Muscle layer of duodenum (tissue), 2 donors: ENCODE data around the gene PRSS48.
A peak's percentile ranks its signal among the peaks of the same experiment; 100 is the strongest.

ENCODE experiments used
- H3K27ac ChIP-seq: one replicate; pipeline ENCODE4 v1.7.0; 2013; ENCODE audit warnings: mild to moderate bottlenecking, low read length
- H3K27me3 ChIP-seq: one replicate; pipeline ENCODE4 v1.7.0; 2013; ENCODE audit warnings: low read depth, mild to moderate bottlenecking, control low read depth, low read length
- H3K36me3 ChIP-seq, 2 donors: one replicate each; pipeline ENCODE4 v1.7.0; 2013; ENCODE audit warnings: low read length in 2 of 2, control low read depth in 1 of 2, mild to moderate bottlenecking in 1 of 2; ENCODE audit not compliant: insufficient read depth in 2 of 2, control insufficient read depth in 1 of 2
- H3K4me1 ChIP-seq, 2 donors: one replicate each; pipeline ENCODE4 v1.7.0; 2013; ENCODE audit warnings: low read length in 2 of 2, mild to moderate bottlenecking in 2 of 2, control low read depth in 1 of 2, moderate library complexity in 1 of 2; ENCODE audit not compliant: insufficient read depth in 2 of 2, control insufficient read depth in 1 of 2
- H3K4me3 ChIP-seq, 2 donors: one replicate each; pipeline ENCODE4 v1.7.0; 2013; ENCODE audit warnings: low read length in 2 of 2, low read depth in 1 of 2, mild to moderate bottlenecking in 1 of 2
- H3K9me3 ChIP-seq, 2 donors: one replicate each; pipeline ENCODE4 v1.7.0; 2013; ENCODE audit warnings: low read length in 2 of 2, control low read depth in 1 of 2, mild to moderate bottlenecking in 1 of 2; ENCODE audit not compliant: control insufficient read depth in 1 of 2
- donor health status: healthy.

Gene PRSS48

GRCh38 chr4:151302432-151302831, 25.5 kb downstream of the PRSS48 start:
- no peak overlapping the region for H3K4me3 ChIP-seq
- peaks cover 0 to 22% of the 10 kb centered on the region in 2 donors for H3K4me1 ChIP-seq
- no peaks in the 10 kb centered on the region for H3K36me3 ChIP-seq
- no peaks in the 10 kb centered on the region for H3K9me3 ChIP-seq
- no peaks in the 10 kb centered on the region for H3K27me3 ChIP-seq
- no peak overlapping the region for H3K27ac ChIP-seq

GRCh38 chr4:151304226-151304625, 27.3 kb downstream of the PRSS48 start:
- no peaks in the 10 kb centered on the region for H3K36me3 ChIP-seq
- no peak overlapping the region for H3K4me3 ChIP-seq
- no peaks in the 10 kb centered on the region for H3K9me3 ChIP-seq
- H3K27me3 ChIP-seq, result no peaks in the 10 kb centered on the region
- no peak overlapping the region for H3K27ac ChIP-seq
- H3K4me1 ChIP-seq, result peaks cover 0 to 23% of the 10 kb centered on the region in 2 donors

GRCh38 chr4:151304755-151305154, 27.8 kb downstream of the PRSS48 start:
- no peak overlapping the region for H3K4me3 ChIP-seq
- H3K27me3 ChIP-seq, result no peaks in the 10 kb centered on the region
- no peaks in the 10 kb centered on the region for H3K9me3 ChIP-seq
- no peaks in the 10 kb centered on the region for H3K36me3 ChIP-seq
- peaks cover 0 to 23% of the 10 kb centered on the region in 2 donors for H3K4me1 ChIP-seq
- H3K27ac ChIP-seq, result no peak overlapping the region

GRCh38 chr4:151310124-151310728, 33.3 kb downstream of the PRSS48 start:
- Histone ChIP-seq H3K9me3 (no peaks in the 10 kb centered on the region), H3K27me3 (no peaks in the 10 kb centered on the region), H3K4me1 (peaks cover 8 to 9% of the 10 kb centered on the region in 2 donors), H3K36me3 (no peaks in the 10 kb centered on the region), H3K4me3 (no peak overlapping the region), H3K27ac (no peak overlapping the region)

GRCh38 chr4:151313306-151314009, 36.5 kb downstream of the PRSS48 start:
- no peaks in the 10 kb centered on the region for H3K9me3 ChIP-seq
- H3K4me1 ChIP-seq, result peaks cover 10 to 19% of the 10 kb centered on the region in 2 donors
- H3K4me3 ChIP-seq, result no peak overlapping the region
- no peaks in the 10 kb centered on the region for H3K27me3 ChIP-seq
- H3K27ac ChIP-seq, result peak overlapping the region; percentile 56
- H3K36me3 ChIP-seq, result no peaks in the 10 kb centered on the region

- H3K9me3 ChIP-seq, result no peaks in the 10 kb centered on the region
- no peaks in the 10 kb centered on the region for H3K27me3 ChIP-seq
- peaks cover 10 to 19% of the 10 kb centered on the region in 2 donors for H3K4me1 ChIP-seq
- peak overlapping the region; percentile 56 for H3K27ac ChIP-seq
- H3K4me3 ChIP-seq, result no peak overlapping the region
- no peaks in the 10 kb centered on the region for H3K36me3 ChIP-seq
Observed at GRCh38 chr4:151314010-151314355, 37.0 kb downstream of the PRSS48 start.

- Histone ChIP-seq H3K4me1 (peaks cover 10 to 19% of the 10 kb centered on the region in 2 donors), H3K27ac (peak overlapping the region; percentile 54), H3K36me3 (no peaks in the 10 kb centered on the region), H3K4me3 (no peak overlapping the region), H3K9me3 (no peaks in the 10 kb centered on the region), H3K27me3 (no peaks in the 10 kb centered on the region)
Observed at GRCh38 chr4:151314479-151314878, 37.5 kb downstream of the PRSS48 start.

- no peaks in the 10 kb centered on the region for H3K27me3 ChIP-seq
- H3K9me3 ChIP-seq, result no peaks in the 10 kb centered on the region
- H3K36me3 ChIP-seq, result no peaks in the 10 kb centered on the region
- peak overlapping the region; percentile 54 for H3K27ac ChIP-seq
- H3K4me1 ChIP-seq, result peaks cover 10 to 19% of the 10 kb centered on the region in 2 donors
- H3K4me3 ChIP-seq, result no peak overlapping the region
Observed at GRCh38 chr4:151315212-151315886, 38.4 kb downstream of the PRSS48 start.

GRCh38 chr4:151316645-151317044, 39.7 kb downstream of the PRSS48 start:
- H3K4me3 ChIP-seq, result no peak overlapping the region
- no peaks in the 10 kb centered on the region for H3K27me3 ChIP-seq
- H3K9me3 ChIP-seq, result no peaks in the 10 kb centered on the region
- no peaks in the 10 kb centered on the region for H3K36me3 ChIP-seq
- no peak overlapping the region for H3K27ac ChIP-seq
- peaks cover 16 to 19% of the 10 kb centered on the region in 2 donors for H3K4me1 ChIP-seq

- H3K9me3 ChIP-seq, result no peaks in the 10 kb centered on the region
- no peaks in the 10 kb centered on the region for H3K27me3 ChIP-seq
- H3K4me3 ChIP-seq, result no peak overlapping the region
- peaks cover 17 to 19% of the 10 kb centered on the region in 2 donors for H3K4me1 ChIP-seq
- no peaks in the 10 kb centered on the region for H3K36me3 ChIP-seq
- H3K27ac ChIP-seq, result no peak overlapping the region
Observed at GRCh38 chr4:151318307-151319006, 41.5 kb downstream of the PRSS48 start.

GRCh38 chr4:151319490-151319889, 42.5 kb downstream of the PRSS48 start:
- H3K4me1 ChIP-seq, result peaks cover 11 to 20% of the 10 kb centered on the region in 2 donors
- H3K27me3 ChIP-seq, result no peaks in the 10 kb centered on the region
- H3K9me3 ChIP-seq, result no peaks in the 10 kb centered on the region
- H3K4me3 ChIP-seq, result no peak overlapping the region
- H3K27ac ChIP-seq, result no peak overlapping the region
- no peaks in the 10 kb centered on the region for H3K36me3 ChIP-seq
